ENCODE data around the gene MAMDC2. TPM values are rescaled to one million over a fixed set of nuclear protein-coding genes. Genes with fewer than 3 reads are reported as not detected.

MAMDC2 gene
- total RNA-seq, 1 donor from 2014 or later: 0.21 TPM

DNA sequence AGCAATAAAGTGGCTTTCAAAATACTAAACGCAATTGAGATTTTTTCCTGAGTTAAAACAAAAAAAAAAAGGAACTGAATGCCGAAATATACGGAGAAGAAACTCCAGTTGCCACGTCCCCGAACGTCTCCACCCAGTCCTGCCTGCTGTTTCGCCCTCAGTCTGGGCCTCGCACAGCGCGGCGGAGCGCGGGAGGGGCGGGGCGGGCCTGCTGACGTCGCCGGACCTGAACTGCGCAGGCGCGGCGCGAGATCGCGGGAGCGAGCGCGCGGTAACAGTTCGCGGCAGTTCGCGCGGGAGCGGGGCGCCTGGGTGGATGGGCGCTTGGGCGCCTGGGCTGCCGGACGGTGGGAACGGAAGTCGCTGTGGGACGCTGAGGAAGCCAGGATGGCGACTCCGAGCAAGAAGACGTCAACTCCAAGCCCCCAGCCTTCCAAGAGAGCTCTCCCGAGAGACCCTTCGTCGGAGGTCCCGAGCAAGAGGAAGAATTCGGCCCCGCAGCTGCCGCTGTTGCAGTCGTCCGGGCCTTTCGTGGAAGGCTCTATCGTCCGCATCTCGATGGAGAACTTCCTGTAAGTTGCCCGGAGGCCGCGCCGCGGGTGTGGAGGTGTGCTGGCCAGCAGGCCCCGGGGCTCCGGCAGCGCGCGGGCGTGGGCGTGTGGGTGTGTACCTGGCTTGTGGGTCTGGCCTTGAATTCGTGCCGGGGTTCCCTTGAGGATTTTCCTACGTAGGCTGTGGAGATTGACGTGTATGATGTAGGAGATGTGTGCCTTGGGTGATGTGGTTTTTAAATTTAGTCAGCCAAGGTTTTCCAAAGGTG is 215.3 kb downstream of the MAMDC2 start, which contains the start of gene SMC5:
Gene SMC5 (plus strand): TSS at position 287 of the 820 bp plus-strand sequence. CDS start 101 bp downstream, at position 388.
- H3K9me3 Mint-ChIP-seq: no peaks in the 10 kb centered on the region
- peaks cover 23% of the 10 kb centered on the region for H3K36me3 Mint-ChIP-seq (ENCODE audit: low read depth)
- H3K4me1 Mint-ChIP-seq: peaks cover 75% of the 10 kb centered on the region

DNA sequence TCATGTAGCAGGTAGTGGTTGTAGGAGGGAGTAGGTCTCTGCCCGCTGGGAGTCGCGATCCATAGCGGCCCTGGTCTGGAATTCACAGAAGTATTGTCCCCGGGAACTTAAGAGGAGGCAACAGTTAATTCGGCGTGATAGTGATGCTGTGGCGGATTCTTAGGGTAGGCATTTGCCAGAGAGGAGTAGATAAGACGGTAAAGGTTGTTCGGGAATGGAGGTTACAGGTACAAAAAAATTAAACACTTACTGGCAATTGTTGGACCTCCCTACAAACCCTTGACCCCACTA is 215.8 kb downstream of the MAMDC2 start:
- H3K27me3 Mint-ChIP-seq (ENCODE audit: low read depth): no peaks in the 10 kb centered on the region
- peaks cover 24% of the 10 kb centered on the region for H3K36me3 Mint-ChIP-seq (ENCODE audit: low read depth)
- no peaks in the 10 kb centered on the region for H3K9me3 Mint-ChIP-seq
- TF ChIP-seq, protein P1, sequence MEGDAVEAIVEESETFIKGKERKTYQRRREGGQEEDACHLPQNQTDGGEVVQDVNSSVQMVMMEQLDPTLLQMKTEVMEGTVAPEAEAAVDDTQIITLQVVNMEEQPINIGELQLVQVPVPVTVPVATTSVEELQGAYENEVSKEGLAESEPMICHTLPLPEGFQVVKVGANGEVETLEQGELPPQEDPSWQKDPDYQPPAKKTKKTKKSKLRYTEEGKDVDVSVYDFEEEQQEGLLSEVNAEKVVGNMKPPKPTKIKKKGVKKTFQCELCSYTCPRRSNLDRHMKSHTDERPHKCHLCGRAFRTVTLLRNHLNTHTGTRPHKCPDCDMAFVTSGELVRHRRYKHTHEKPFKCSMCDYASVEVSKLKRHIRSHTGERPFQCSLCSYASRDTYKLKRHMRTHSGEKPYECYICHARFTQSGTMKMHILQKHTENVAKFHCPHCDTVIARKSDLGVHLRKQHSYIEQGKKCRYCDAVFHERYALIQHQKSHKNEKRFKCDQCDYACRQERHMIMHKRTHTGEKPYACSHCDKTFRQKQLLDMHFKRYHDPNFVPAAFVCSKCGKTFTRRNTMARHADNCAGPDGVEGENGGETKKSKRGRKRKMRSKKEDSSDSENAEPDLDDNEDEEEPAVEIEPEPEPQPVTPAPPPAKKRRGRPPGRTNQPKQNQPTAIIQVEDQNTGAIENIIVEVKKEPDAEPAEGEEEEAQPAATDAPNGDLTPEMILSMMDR (conservative IDR thresholded peaks at IDR 0.05): no peak
- DNase-seq (ENCODE audit: low read depth, low spot score): no peak
- peak overlapping the region; percentile 97 for H3K27ac Mint-ChIP-seq (ENCODE audit: unreplicated experiment)
- peak overlapping the region; percentile 92 for H3K4me3 Mint-ChIP-seq
- H3K4me1 Mint-ChIP-seq: peaks cover 70% of the 10 kb centered on the region

More for the DNA sequence above, 215.3 kb downstream of the MAMDC2 start, which contains the start of gene SMC5:
- Mint-ChIP-seq H3K4me3 (peak within 1 kb of the TSS; percentile 92), H3K27ac (ENCODE audit: unreplicated experiment) (peak within 1 kb of the TSS; percentile 97), H3K27me3 (ENCODE audit: low read depth) (no peaks in the 10 kb centered on the region)
- TF ChIP-seq, protein P1 (conservative IDR thresholded peaks at IDR 0.05): no peak
- peak; percentile 82 for DNase-seq (ENCODE audit: low read depth, low spot score)

DNA sequence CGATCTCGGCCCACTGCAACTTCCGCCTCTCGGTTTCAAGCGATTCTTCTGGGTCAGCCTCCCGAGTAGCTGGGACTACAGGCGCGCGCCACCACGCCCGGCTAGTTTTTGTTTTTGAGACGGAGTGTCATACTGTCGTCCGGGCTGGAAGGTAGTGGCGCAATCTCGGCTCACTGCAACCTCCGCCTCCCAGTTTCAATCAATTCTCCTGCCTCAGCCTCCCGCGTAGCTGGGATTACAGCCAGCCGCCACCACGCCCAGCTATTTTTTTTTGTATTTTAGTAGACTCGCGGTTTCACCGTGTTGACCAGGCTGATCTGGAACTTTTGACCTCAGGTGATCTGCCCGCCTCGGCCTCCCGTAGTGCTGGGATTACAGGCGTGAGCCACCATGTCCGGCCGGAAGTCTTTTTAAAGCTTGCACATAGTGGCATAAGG is 216.4 kb downstream of the MAMDC2 start:
- H3K36me3 Mint-ChIP-seq (ENCODE audit: low read depth): peaks cover 28% of the 10 kb centered on the region
- peak overlapping the region; percentile 92 for H3K4me3 Mint-ChIP-seq
- TF ChIP-seq, protein P1 (conservative IDR thresholded peaks at IDR 0.05): no peak
- H3K27ac Mint-ChIP-seq (ENCODE audit: unreplicated experiment): no peak overlapping the region
- no peaks in the 10 kb centered on the region for H3K27me3 Mint-ChIP-seq (ENCODE audit: low read depth)
- no peak for DNase-seq (ENCODE audit: low read depth, low spot score)
- peaks cover 66% of the 10 kb centered on the region for H3K4me1 Mint-ChIP-seq
- H3K9me3 Mint-ChIP-seq: no peaks in the 10 kb centered on the region

DNA sequence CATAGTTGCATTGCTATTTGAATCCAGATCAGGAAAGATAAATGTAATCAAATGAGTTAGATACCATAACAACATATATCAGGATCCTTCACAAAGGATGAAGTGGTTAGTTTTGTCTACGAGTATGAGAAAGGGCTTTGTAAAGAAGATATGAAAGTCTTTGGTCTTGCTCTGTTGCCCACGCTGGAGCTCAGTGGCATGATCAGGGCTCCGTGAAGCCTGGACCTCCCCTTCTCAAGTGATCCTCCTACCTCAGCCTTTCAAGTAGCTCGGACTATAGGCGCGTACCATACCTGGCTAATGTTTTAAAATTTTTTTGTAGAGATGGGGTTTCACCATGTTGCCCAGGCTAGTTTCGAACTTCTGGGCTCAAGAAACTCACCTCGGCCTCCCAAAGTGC is 217.0 kb downstream of the MAMDC2 start:
- peak overlapping the region; percentile 92 for H3K4me3 Mint-ChIP-seq
- TF ChIP-seq, protein P1 (conservative IDR thresholded peaks at IDR 0.05): no peak
- no peak for DNase-seq (ENCODE audit: low read depth, low spot score)
- no peaks in the 10 kb centered on the region for H3K9me3 Mint-ChIP-seq
- H3K36me3 Mint-ChIP-seq (ENCODE audit: low read depth): peaks cover 28% of the 10 kb centered on the region
- no peak overlapping the region for H3K27ac Mint-ChIP-seq (ENCODE audit: unreplicated experiment)
- H3K4me1 Mint-ChIP-seq: peaks cover 60% of the 10 kb centered on the region
- H3K27me3 Mint-ChIP-seq (ENCODE audit: low read depth): no peaks in the 10 kb centered on the region

DNA sequence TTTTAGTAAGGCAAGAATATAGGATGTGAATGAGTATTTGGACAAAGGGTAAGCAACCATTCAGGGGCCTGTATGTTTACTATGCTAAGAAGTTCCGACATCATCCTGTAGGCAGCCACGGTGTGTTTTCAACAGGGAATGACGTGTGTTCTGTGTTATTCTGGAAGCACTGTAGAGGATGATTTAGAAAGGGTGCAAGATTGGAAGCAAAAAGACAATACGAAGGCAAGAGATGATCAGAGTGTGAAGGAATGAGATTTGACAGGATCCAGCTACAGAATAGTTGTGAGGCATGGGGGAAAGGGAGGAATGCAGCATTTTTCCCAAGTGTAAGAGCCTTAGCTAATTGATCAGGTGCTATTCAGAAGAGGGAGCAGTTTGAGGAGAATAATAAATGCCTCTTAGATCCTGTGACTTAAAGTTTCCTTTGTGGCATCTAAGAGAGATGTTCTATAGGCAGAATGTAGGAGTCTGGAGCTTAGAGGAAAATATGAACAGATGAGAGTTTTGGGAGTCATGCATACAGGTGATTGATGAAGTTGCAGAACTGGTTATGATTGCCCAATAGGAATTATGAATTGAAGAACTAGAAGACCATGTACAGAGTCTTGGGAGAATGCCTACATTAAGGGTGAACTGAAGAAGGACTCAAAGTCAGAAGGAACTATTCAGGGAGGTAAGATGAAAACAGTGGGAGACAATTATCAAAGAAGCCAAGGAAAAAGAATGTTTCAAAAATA is 217.7 kb downstream of the MAMDC2 start:
- Mint-ChIP-seq H3K9me3 (no peaks in the 10 kb centered on the region), H3K27me3 (ENCODE audit: low read depth) (no peaks in the 10 kb centered on the region), H3K4me1 (peaks cover 53% of the 10 kb centered on the region), H3K36me3 (ENCODE audit: low read depth) (peaks cover 28% of the 10 kb centered on the region), H3K4me3 (peak overlapping the region; percentile 92), H3K27ac (ENCODE audit: unreplicated experiment) (peak overlapping the region; percentile 23)
- no peak for DNase-seq (ENCODE audit: low read depth, low spot score)
- TF ChIP-seq, protein P1 (conservative IDR thresholded peaks at IDR 0.05): no peak

Data from neural crest cell (in vitro differentiated cells).